Measurements from ENCODE around the gene IFNLR1. TPM values are rescaled to one million over a fixed set of nuclear protein-coding genes. Genes with fewer than 3 reads are reported as not detected.

IFNLR1 gene
- total RNA-seq, 1 donor from 2014 or later, result 7.1 TPM

- no peaks in the 10 kb centered on the region for H3K36me3 Mint-ChIP-seq
- H3K4me1 Mint-ChIP-seq (ENCODE audit: unreplicated experiment), result peaks cover 1% of the 10 kb centered on the region
- H3K4me3 Mint-ChIP-seq, result no peak overlapping the region
- no peaks in the 10 kb centered on the region for H3K9me3 Mint-ChIP-seq
- TF ChIP-seq, protein P1, sequence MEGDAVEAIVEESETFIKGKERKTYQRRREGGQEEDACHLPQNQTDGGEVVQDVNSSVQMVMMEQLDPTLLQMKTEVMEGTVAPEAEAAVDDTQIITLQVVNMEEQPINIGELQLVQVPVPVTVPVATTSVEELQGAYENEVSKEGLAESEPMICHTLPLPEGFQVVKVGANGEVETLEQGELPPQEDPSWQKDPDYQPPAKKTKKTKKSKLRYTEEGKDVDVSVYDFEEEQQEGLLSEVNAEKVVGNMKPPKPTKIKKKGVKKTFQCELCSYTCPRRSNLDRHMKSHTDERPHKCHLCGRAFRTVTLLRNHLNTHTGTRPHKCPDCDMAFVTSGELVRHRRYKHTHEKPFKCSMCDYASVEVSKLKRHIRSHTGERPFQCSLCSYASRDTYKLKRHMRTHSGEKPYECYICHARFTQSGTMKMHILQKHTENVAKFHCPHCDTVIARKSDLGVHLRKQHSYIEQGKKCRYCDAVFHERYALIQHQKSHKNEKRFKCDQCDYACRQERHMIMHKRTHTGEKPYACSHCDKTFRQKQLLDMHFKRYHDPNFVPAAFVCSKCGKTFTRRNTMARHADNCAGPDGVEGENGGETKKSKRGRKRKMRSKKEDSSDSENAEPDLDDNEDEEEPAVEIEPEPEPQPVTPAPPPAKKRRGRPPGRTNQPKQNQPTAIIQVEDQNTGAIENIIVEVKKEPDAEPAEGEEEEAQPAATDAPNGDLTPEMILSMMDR (conservative IDR thresholded peaks at IDR 0.05), result no peak
- H3K27me3 Mint-ChIP-seq, result no peaks in the 10 kb centered on the region
- DNase-seq (ENCODE audit: extremely low spot score, unreplicated experiment), result no peak
- H3K27ac Mint-ChIP-seq, result no peak overlapping the region
These were observed 61.6 kb downstream of the IFNLR1 start for GRCh38 chr1:24125456-24125855.

- Mint-ChIP-seq H3K4me1 (ENCODE audit: unreplicated experiment) (peaks cover 6% of the 10 kb centered on the region), H3K27me3 (no peaks in the 10 kb centered on the region), H3K9me3 (no peaks in the 10 kb centered on the region), H3K36me3 (no peaks in the 10 kb centered on the region), H3K4me3 (no peak overlapping the region), H3K27ac (no peak overlapping the region)
- TF ChIP-seq, protein P1 (conservative IDR thresholded peaks at IDR 0.05), result no peak
- no peak for DNase-seq (ENCODE audit: extremely low spot score, unreplicated experiment)
These were observed 62.1 kb downstream of the IFNLR1 start for GRCh38 chr1:24124980-24125379.

GRCh38 chr1:24123611-24124010, 63.5 kb downstream of the IFNLR1 start:
- TF ChIP-seq, protein P1 (conservative IDR thresholded peaks at IDR 0.05), result no peak
- Mint-ChIP-seq H3K4me3 (no peak overlapping the region), H3K9me3 (no peaks in the 10 kb centered on the region), H3K36me3 (no peaks in the 10 kb centered on the region), H3K27me3 (no peaks in the 10 kb centered on the region), H3K4me1 (ENCODE audit: unreplicated experiment) (peaks cover 10% of the 10 kb centered on the region), H3K27ac (no peak overlapping the region)
- DNase-seq (ENCODE audit: extremely low spot score, unreplicated experiment), result no peak

DNA sequence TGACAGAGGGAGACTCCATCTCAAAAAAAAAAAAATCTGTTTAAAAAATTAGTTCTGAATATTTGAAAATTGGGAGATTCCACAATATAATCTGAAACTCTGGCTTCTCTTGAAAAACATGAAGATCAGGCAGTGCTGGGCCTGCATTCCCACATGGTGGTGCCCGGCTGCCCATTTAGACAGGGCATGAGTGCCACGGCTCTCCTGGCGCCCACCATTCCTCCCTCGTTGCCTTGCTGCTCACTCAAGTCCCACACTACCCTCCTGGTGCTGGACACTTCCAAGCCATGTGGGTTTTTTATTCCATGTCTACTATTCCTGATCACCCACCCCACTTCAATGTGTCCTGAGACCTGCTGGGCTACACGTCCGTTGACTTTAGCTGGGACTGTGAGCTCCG, 64.3 kb downstream of the IFNLR1 start:
- no peak overlapping the region for H3K4me3 Mint-ChIP-seq
- H3K36me3 Mint-ChIP-seq, result no peaks in the 10 kb centered on the region
- H3K27me3 Mint-ChIP-seq, result peaks cover under 1% of the 10 kb centered on the region
- H3K9me3 Mint-ChIP-seq, result no peaks in the 10 kb centered on the region
- TF ChIP-seq, protein P1 (conservative IDR thresholded peaks at IDR 0.05), result no peak
- no peak overlapping the region for H3K27ac Mint-ChIP-seq
- peaks cover 11% of the 10 kb centered on the region for H3K4me1 Mint-ChIP-seq (ENCODE audit: unreplicated experiment)
- no peak for DNase-seq (ENCODE audit: extremely low spot score, unreplicated experiment)

GRCh38 chr1:24121406-24121805, 65.7 kb downstream of the IFNLR1 start:
- no peaks in the 10 kb centered on the region for H3K36me3 Mint-ChIP-seq
- no peak overlapping the region for H3K4me3 Mint-ChIP-seq
- H3K9me3 Mint-ChIP-seq, result no peaks in the 10 kb centered on the region
- H3K4me1 Mint-ChIP-seq (ENCODE audit: unreplicated experiment), result peaks cover 14% of the 10 kb centered on the region
- H3K27ac Mint-ChIP-seq, result peak overlapping the region; percentile 8
- DNase-seq (ENCODE audit: extremely low spot score, unreplicated experiment), result no peak
- TF ChIP-seq, protein P1 (conservative IDR thresholded peaks at IDR 0.05), result no peak
- H3K27me3 Mint-ChIP-seq, result peaks cover 3% of the 10 kb centered on the region

DNA sequence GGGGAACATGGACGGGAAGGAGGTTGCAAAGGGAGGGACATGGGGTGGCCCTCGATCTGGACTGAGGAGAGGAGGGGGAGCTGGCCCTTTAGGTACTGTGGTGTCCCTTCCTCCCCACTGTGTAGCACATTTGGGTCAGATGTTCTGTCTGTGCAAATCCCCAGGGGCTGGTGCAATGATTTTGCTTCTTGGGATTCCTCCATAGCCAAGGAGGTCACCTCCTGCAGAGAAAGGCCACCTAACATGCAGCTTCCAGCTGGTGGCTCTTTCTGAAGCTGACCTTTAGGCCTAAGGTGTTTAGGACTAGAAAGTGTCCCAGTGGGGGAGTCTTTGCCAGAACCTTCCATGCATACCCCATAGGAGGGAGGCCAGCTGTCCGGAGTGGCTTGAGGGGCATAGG, 66.1 kb downstream of the IFNLR1 start:
- H3K27me3 Mint-ChIP-seq, result peaks cover 6% of the 10 kb centered on the region
- H3K36me3 Mint-ChIP-seq, result no peaks in the 10 kb centered on the region
- TF ChIP-seq, protein P1 (conservative IDR thresholded peaks at IDR 0.05), result no peak
- H3K27ac Mint-ChIP-seq, result peak overlapping the region; percentile 8
- H3K9me3 Mint-ChIP-seq, result no peaks in the 10 kb centered on the region
- no peak for DNase-seq (ENCODE audit: extremely low spot score, unreplicated experiment)
- no peak overlapping the region for H3K4me3 Mint-ChIP-seq
- H3K4me1 Mint-ChIP-seq (ENCODE audit: unreplicated experiment), result peaks cover 18% of the 10 kb centered on the region

Measured in type B pancreatic cell (in vitro differentiated cells).